GM19238 (cell line): ENCODE measurements around the gene GIMD1.
A peak's percentile ranks its signal among the peaks of the same experiment; 100 is the strongest.
"Not testable (repeated sequence)": the region's sequence is repeated elsewhere in the genome, so short reads cannot be mapped to it uniquely, and the experiment has no call there.

Experiments
- DNase-seq: peaks from one replicate; pipeline ENCODE4 v3.0.0; 2011; ENCODE audit warnings: low spot score; ENCODE audit not compliant: insufficient read length

Gene GIMD1

DNA sequence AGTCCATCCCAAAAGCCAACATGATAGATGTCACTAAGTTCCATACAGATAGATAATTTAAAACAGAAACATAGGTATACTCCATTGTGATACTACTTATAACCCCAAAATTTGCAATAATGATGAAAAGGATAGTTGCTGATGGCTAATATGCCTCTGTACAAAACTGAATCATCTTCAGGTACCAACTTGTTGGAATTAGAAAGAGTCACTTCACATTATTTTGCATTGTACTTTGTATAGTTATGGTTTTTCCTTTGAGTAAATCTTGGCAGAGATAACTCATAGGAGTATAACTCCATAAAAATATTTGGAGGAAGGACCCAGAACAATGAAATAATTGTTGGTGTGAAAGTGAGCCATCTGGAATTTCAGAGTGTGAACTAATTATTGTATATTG, 17.6 kb downstream of the GIMD1 start:
- DNase-seq: no peak

DNA sequence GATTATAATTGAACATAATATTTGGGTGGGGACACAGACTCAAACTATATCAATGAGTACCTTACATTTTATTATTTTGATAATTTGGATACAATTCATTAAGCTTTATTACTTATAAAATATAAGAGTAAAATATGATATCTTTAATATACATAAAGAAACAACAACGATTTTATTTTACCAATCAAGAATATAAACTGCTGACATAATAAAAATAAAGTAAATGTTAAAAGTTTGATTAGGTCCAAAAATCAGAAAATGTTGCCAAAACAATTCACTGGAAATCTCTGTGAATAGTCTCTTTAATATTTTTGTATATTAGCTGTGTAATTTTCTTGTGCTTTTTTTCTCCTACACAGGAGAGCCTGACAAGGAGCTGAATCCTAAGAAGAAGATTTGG, 21.4 kb downstream of the GIMD1 start:
- no peak for DNase-seq

DNA sequence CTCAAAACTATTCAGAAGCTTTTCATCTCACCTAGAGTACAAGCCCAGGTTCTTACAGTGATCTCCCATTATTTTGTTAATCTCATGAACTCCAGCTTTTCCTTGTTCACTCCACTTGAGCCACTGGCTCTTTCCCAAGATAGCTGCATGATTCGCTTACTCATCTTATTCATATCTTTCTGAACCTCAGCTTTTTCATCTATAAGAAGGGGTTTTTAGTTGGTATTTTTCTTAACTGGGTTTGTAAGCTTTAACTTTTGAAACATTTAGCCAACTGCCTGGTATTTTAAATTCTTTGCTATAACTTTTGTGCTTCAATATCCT, 24.0 kb downstream of the GIMD1 start:
- no peak for DNase-seq

DNA sequence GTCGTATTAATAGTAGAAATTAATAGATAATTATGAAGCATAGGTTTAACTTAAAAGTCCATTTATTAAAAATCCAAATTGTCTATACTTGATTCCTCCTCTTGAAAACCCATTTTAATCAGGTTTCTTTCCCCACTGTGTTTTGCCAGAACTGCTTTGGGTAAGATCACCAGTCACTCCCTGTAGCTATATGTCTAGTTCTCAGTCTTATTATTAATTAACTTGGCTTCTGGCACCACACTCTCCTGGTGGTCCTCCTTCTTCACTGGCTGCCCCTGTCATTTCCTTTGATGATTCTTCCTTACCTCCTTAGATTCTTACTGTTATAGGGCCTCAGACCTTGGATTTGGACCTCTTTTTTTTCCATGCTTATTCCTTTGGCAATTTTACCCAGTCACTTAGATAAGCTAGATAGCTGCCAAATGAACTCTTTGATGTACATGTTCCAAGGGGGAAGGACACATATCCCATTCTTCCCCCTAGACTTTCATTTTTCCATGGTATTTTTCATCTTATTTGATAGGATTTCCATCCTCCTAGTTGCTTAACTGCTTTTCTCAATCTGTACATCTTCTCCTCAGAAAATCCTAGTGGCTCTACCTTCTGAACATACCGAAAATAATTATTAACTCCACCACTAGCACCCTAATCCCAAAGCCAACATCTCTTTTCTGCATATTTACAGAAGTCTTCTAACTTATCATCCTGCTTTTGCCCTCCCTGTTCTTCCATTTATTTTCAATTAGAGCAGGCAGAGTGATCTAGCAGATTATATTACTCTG, 24.5 kb downstream of the GIMD1 start:
- no peak for DNase-seq

DNA sequence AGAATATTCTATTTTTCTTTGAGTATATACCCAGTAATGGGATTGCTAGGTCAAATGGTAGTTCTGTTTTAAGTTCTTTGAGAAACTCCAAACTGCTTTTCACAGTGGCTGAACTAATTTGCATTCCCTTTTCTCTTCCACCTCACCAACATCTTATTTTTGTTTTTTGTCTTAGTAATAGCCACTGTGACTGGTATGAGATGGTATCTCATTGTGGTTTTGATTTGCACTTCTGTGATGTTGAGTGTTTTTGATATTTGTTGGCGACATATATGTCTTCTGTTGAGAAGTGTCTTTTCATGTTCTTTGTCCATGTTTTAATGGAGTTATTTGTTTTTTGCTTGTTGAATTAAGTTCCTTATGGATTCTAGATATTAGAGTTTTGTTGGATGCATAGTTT, 27.8 kb downstream of the GIMD1 start:
- DNase-seq: no peak

DNA sequence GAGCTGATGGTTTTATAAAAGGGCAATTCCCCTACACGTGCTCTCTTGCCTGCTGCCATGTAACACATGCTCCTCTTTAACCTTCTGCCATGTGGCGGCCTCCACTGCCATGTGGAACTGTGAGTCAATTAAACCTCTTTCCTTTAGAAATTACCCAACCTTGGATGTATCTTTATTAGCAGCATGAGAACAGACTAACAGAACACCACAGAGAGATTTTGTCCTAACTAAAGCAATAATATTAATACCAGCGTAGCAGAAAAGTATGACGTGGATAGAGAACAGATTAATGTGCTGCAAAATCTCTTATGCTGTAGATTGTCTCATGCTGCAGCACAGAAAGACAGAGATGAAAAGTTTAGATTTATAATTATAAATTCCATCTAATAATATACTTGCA, 29.1 kb downstream of the GIMD1 start:
- DNase-seq: no peak

DNA sequence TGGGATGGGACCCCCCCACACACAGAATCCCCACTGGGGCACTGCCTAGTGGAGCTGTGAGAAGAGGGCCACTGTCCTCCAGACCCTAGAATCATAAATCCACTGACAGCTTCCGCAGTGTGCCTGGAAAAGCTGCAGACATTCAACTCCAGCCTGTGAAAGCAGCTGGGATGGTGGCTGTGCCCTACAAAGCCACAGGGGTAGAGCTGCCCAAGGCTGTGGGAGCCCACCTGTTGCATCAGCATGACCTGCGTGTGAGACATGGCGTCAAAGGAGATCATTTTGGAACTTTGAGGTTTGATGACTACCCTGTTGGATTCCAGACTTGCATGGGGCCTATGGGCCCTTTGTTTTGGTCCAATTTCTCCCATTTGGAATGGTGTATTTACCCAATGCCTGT, 29.9 kb downstream of the GIMD1 start:
- no peak for DNase-seq

DNA sequence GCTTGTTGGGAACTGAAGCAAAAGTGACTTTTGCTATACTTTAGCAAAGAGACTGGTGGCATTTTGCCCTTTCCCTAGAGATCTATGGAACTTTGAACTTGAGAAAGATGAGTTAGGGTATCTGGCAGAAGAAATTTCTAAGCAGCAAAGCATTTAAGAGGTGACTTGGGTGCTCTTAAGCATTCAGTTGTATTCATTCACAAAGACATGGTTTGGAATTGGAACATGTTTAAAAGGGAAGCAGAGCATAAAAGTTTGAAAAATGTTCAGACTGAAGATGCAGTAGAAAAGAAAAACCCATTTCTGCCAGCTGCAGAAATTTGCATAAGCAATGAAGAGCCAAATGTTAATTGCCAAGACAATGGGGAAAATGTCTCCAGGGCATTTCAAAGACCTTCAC, 30.7 kb downstream of the GIMD1 start:
- DNase-seq: no peak

- no peak for DNase-seq
Observed at GRCh38 chr4:106336618-106337017, 32.0 kb downstream of the GIMD1 start.

GRCh38 chr4:106334741-106335470, 33.7 kb downstream of the GIMD1 start:
- DNase-seq: no peak

DNA sequence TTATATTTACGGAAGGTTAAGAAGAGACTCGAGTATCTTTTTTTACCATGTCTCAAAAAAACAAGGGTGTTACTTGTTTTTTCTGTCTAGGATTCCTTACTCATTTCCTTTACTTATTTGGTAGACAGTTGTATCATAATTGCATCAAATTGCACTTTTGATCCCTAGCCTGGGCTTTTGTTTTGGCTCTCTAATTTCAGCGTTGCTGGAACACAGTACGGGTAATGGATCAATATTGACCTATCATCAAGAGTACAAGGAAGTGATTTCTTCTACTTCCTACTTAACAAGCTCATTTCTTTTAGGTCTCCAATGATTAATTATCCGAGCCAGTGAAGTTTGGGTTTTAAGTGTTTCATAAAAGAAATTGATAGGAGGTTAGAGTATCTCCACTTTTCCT, 35.4 kb downstream of the GIMD1 start:
- no peak for DNase-seq

- DNase-seq: no peak
Observed at GRCh38 chr4:106329041-106329618, 39.4 kb downstream of the GIMD1 start.

- DNase-seq: no peak
Observed at GRCh38 chr4:106325800-106326199, 42.8 kb downstream of the GIMD1 start.

- no peak for DNase-seq
Observed at GRCh38 chr4:106323119-106323518, 45.5 kb downstream of the GIMD1 start.

DNA sequence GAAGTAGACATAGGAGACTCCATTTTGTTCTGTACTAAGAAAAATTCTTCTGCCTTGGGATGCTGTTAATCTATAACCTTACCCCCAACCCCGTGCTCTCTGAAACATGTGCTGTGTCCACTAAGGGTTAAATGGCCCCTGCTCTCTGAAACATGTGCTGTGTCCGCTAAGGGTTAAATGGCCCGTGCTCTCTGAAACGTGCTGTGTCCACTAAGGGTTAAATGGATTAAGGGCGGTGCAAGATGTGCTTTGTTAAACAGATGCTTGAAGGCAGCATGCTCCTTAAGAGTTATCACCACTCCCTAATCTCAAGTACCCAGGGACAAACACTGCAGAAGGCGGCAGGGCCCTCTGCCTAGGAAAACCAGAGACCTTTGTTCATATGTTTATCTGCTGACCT, 46.8 kb downstream of the GIMD1 start:
- not testable (repeated sequence) for DNase-seq

GRCh38 chr4:106321168-106321567, 47.4 kb downstream of the GIMD1 start:
- not testable (repeated sequence) for DNase-seq

DNA sequence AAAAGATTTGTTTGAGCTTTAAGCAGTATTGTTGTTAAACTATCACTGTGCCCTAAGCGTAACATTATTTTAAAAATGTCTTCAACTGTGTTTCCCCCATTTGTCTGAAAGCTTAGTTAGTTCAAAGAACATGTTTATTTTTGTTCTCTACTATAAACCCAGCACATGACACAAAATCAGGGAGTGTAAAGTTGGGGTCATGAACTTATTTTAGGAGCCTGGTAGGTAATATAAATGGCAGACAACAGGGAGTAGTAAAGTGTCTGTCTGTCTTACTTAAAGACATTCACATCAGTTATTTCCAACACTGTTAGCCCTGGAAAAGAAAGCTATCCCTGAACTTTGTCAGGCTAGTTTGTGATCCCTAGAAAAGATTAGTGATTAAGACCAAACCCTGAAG, 48.3 kb downstream of the GIMD1 start:
- DNase-seq: no peak

DNA sequence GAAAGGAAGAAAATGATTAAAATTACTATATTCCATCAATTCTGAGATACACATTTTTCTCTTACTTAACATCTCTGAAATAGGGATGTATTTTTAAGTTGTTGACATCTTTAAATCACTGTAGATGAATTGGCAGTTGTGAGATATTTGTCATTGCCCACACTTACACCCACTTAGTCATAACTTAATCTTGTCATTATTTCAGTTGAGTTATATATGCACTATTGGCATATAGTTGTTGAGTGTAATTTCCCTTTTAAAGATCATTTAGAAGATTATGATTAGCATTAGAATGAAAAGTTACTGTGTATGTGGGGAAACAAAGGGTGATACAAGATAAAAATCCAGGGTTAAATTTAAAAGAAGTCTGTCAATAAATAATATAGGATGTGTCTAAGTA, 50.1 kb downstream of the GIMD1 start:
- DNase-seq: no peak

DNA sequence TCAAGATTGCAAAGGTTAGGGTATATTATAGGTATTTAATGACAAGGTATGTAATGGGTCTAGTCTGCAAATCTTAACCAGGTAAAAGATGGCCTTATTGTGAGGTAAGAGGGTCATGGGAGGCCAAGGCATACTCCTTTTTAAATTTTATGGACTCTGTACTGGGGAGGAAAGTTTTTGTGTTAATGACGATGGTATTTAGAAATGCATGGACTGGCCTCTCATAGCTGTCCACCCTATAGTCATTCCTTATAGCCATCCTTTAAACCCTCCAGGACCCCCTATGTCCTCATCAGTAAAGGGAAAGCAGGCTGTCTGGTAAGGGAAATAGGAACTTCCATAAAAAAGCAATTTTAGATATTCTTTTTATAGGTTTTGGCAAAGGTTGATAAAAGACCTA, 50.8 kb downstream of the GIMD1 start:
- DNase-seq: no peak

DNA sequence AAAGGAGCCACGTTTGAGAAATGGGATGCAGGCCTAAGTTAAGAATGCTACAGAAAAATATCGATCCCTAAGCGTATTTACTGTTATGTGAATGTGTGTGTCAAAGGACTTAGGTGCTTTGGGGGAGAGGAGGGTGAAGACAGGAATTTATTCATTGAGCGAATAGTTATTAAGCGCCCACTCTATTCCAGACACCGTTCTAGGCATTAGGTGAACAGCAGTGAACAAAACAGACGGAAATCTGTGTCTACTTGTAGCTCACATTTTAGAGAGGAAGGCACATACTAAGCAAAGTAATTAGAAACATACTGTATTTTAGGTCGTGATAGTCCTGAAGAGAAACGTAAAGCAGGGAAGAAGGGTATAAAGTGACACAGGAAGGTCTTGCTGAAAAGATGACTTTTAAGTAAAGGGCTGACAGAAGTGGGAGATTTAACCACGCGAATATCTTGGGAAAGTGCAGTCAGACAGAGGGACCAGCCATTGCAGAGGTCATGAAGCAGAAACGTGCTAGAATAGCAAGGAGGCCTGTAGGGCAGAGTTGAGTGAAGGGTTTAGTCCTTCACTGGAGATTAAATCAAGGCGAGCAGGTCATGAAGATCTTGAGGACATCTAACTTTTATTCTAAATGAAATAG, 51.7 kb downstream of the GIMD1 start:
- DNase-seq: no peak

GRCh38 chr4:106315968-106316772, 52.4 kb downstream of the GIMD1 start, which contains the start of the genes AIMP1 and TBCK:
Gene AIMP1, plus strand, starts transcription at chr4:106316550. Its CDS starts 8,460 bp downstream, at chr4:106325010.
Gene TBCK, minus strand, starts transcription at chr4:106316209. Its CDS starts 7,249 bp downstream, at chr4:106308960.
- DNase-seq: peak; percentile 55
